ENCODE results near the gene C19orf25. TPM values are rescaled to one million over a fixed set of nuclear protein-coding genes. Genes with fewer than 3 reads are reported as not detected.

Gene C19orf25
- total RNA-seq, 1 donor from 2014 or later, result 26.6 TPM

GRCh38 chr19:1518471-1518870 is 39.5 kb upstream of the C19orf25 start:
- no peak overlapping the region for H3K4me3 ChIP-seq (ENCODE audit: low read depth, low read length)
- no peak for DNase-seq (ENCODE audit: low read depth)
- TF ChIP-seq CTCF (conservative IDR thresholded peaks at IDR 0.05; ENCODE audit: low read depth, low read length), result no peak

- no peak for DNase-seq (ENCODE audit: low read depth)
- TF ChIP-seq CTCF (conservative IDR thresholded peaks at IDR 0.05; ENCODE audit: low read depth, low read length), result no peak
- no peak overlapping the region for H3K4me3 ChIP-seq (ENCODE audit: low read depth, low read length)
These were observed 37.4 kb upstream of the C19orf25 start for GRCh38 chr19:1516395-1516753.

GRCh38 chr19:1514986-1515721 is 36.1 kb upstream of the C19orf25 start:
- H3K4me3 ChIP-seq (ENCODE audit: low read depth, low read length), result no peak overlapping the region
- no peak for DNase-seq (ENCODE audit: low read depth)
- TF ChIP-seq CTCF (conservative IDR thresholded peaks at IDR 0.05; ENCODE audit: low read depth, low read length), result no peak

GRCh38 chr19:1514295-1514661 is 35.3 kb upstream of the C19orf25 start:
- no peak overlapping the region for H3K4me3 ChIP-seq (ENCODE audit: low read depth, low read length)
- TF ChIP-seq CTCF (conservative IDR thresholded peaks at IDR 0.05; ENCODE audit: low read depth, low read length), result no peak
- no peak for DNase-seq (ENCODE audit: low read depth)

GRCh38 chr19:1513499-1514294 is 34.7 kb upstream of the C19orf25 start:
- H3K4me3 ChIP-seq (ENCODE audit: low read depth, low read length), result peak overlapping the region; percentile 70
- no peak for DNase-seq (ENCODE audit: low read depth)
- peak; percentile 71 for TF ChIP-seq CTCF (conservative IDR thresholded peaks at IDR 0.05; ENCODE audit: low read depth, low read length)

GRCh38 chr19:1512671-1513498 is 33.9 kb upstream of the C19orf25 start, which contains the start of gene ADAMTSL5:
Gene ADAMTSL5 (minus strand): TSS chr19:1513019. CDS start chr19:1510943, 2,076 bp downstream.
- peak within 1 kb of the TSS; percentile 70 for H3K4me3 ChIP-seq (ENCODE audit: low read depth, low read length)
- no peak for DNase-seq (ENCODE audit: low read depth)
- TF ChIP-seq CTCF (conservative IDR thresholded peaks at IDR 0.05; ENCODE audit: low read depth, low read length), result no peak

Data from epithelial cell of proximal tubule (primary cell).